HG03039 (cell line): Measurements from ENCODE around the gene MRPL14.
"Not testable (repeated sequence)": the region's sequence is repeated elsewhere in the genome, so short reads cannot be mapped to it uniquely, and the experiment has no call there.

Experiments
- ATAC-seq: cut with Tn5 transposase; IDR thresholded peaks from one replicate; pipeline ENCODE4 v1.9.1; 2021; ENCODE audit warnings: mild to moderate bottlenecking, moderate library complexity; ENCODE audit not compliant: unreplicated experiment

MRPL14 gene

DNA sequence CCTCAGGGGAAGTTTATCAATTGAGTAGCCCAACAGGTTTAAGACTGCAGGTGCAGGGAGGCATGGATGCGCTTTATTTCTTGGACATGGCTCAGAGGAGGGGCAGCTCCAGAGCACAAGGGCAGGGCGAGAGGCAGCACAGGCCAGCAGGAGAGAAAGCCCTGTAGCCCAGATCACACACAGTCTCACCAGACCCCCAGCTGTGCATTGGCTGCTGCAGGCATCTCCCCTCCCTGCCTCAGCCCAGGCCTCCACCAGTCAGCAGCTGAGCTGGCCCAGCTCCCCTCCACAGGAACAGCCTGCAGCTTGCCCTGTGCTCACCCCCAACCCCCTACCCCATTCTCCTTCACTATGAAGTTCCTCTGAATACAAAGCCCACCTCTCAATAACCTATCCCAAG lies 24.7 kb downstream of the MRPL14 start:
- no peak for ATAC-seq

- ATAC-seq, result no peak
These were observed 25.4 kb downstream of the MRPL14 start for GRCh38 chr6:44101832-44102231.

- ATAC-seq, result no peak
These were observed 27.1 kb downstream of the MRPL14 start for GRCh38 chr6:44100088-44100550.

GRCh38 chr6:44099192-44099591 lies 28.1 kb downstream of the MRPL14 start:
- ATAC-seq, result no peak

DNA sequence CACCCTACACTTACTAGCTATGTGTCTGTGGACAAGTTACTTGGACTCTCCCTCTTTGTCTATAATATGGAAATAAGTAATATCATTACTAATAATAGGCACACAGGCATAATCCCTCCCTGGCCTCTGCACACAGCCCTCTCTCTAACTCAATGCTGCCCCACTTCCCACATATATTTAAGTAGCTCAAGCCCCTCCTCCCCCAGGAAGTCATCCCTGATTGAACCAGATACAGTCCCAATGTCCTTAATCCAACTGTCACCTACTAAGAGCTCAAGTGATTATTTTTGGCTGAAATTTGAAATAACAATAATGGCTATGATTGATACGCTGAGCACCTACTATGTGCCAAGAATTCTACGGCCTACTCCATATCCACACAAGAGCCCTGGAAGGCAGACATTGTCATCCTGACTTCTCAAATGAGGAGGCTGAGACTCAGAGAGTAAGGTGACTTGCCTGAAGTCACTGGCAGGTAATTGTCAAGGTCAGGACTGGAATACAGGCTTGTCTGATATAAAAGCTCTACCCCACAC lies 29.4 kb downstream of the MRPL14 start:
- no peak for ATAC-seq

DNA sequence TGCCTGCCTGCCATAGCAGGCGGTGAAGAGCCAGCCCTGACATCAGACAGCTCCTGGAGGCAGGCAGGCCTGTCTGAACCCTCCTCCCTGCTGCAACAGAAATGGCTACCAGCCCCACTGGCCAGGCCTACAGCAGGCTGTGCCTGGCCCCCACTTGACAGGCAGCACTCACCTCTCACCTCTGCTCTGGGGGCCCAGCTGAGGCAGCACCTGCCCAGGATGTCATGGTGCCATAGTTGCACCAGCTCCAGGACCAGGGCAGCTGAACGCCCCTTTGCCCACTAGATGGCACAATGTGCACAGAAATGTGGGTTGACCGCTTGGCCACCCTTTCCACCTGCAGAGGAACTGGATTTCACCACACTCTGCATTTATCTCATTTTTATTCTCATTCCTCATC lies 30.6 kb downstream of the MRPL14 start:
- ATAC-seq, result no peak

GRCh38 chr6:44095243-44095623 lies 32.0 kb downstream of the MRPL14 start:
- not testable (repeated sequence) for ATAC-seq

DNA sequence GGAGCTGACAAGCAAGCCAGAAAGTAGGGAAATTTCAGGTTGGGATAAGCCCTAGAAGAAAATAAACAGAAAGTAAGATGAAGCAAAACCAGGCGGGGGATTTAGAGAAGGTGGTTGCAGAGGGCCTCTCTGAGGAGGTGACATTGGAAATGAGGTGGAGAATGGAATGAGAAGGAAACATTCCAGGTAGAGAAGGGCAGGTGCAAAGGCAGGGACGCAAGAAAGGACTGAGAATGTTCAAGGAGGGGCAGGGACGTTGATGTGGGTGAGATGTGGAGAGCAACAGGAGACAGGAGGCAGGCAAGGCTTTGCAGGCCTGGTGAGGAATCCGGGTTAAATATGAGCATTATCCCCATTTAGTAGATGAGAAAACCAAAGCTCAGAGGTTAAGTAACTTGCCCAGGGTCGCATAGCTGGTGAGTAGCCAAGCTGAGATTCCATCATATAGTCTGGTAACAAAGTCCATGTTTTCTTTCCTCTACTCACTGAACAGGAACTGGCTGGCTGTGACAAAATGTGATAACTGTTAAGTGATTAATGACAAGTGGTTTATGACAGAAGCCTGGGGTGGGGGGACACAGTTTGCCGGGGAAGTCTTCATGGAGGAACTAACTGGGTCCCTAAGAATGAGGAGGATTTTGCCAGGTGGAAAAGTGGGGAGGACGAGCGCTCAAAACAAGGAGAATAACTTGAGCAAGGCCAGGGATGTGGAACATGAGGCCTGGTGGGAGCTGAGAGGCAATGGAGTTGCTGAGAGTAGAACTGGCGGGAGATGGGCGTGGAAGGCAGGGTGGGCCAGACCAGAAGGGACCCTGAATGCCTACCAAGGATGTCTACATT lies 32.6 kb downstream of the MRPL14 start:
- ATAC-seq, result no peak

- no peak for ATAC-seq
These were observed 33.4 kb downstream of the MRPL14 start for GRCh38 chr6:44093750-44094402.

DNA sequence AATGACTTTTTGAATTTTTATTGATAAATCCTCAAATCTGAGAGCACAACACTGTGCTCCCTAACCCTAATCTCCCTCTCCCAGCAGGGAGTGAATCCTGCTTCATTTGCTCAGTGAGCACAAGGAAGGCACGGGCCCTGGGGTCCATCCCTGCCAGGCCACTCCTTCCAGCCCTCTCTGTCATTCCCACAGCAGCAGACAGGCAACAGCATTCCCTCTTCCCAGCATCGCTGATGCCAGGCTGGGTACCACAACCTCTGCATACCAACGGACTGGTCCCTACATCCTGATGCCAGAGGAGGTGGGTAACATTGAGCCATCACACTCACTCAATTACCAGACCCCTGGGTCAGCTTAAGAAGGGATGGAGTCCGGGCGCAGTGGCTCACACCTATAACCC lies 34.2 kb downstream of the MRPL14 start:
- ATAC-seq, result no peak

DNA sequence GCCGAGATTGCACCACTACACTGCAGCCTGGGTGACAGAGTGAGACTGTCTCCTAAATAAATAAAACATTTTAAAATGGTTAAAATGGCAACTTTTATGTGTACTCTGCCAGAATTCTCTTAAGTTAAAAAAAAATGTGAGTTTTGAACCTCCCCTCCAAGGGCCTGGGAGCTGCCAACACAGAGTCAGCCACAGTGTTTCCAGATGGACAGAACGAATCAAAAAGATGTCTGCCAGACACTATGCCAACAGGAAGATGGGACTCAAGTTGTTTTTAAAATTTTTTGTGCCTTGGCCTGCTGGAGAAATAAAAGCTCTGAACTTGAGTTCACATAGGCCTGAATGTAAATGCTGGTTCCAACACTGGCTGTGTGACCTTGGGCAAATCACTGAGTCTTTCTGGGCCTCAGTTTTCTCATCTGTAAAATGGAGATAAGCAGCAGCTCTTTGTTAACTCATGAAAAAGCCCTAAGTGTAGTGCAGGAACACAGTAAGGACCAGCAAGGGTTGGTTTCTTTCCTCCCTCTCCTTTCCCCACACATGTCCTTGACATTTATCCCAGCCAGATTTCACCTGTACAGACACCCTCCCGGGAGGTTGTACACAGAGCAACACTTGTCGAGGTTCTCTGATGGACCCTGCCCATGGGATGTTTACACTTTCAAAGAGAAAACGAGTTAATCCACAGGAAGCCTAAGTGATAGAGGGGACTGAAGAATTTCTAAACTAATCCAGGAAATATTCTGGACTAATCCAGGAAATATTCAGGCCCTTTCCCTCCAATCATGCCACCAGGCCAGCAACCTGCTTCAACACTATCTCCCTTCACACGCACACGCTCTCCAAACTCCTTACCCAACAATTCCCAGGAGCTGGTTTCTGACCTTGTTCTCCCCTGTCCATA lies 35.0 kb downstream of the MRPL14 start:
- no peak for ATAC-seq

DNA sequence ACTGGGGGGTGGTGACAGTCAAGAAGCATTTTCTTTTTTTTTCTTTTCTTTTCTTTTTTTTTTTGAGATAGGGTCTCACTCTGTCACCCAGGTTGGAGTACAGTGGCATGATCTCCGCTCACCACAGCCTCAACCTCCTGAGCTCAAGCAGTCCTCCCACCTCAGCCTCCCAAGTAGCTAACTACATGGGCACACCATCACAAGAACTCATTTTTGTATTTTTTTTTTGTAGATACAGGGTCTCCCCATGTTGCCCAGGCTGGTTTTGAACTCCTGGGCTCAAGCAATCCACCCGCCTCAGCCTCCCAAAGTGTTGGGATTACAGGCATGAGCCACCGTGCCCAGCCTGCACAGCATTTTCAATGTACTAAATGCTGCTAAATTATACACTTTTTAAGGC lies 35.9 kb downstream of the MRPL14 start:
- not testable (repeated sequence) for ATAC-seq

DNA sequence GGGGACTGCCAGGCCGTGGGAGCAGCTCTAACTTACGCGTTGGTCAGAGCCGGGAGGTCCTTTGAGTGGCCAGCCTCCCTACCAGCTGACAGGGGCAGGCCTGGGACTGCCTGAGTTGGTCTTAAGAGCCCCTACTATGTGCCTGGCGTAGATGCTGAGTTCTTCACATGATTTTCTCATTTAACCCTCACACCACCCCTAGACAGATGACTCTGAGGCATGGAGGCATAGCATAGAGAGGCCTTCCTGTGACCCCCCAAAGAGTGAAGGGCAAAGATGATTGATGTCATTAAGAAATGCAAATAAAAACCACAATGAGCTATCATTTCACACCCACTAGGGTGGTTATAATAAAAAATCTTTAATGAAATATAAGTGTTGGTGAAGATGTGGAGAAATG lies 36.8 kb downstream of the MRPL14 start:
- ATAC-seq, result no peak

DNA sequence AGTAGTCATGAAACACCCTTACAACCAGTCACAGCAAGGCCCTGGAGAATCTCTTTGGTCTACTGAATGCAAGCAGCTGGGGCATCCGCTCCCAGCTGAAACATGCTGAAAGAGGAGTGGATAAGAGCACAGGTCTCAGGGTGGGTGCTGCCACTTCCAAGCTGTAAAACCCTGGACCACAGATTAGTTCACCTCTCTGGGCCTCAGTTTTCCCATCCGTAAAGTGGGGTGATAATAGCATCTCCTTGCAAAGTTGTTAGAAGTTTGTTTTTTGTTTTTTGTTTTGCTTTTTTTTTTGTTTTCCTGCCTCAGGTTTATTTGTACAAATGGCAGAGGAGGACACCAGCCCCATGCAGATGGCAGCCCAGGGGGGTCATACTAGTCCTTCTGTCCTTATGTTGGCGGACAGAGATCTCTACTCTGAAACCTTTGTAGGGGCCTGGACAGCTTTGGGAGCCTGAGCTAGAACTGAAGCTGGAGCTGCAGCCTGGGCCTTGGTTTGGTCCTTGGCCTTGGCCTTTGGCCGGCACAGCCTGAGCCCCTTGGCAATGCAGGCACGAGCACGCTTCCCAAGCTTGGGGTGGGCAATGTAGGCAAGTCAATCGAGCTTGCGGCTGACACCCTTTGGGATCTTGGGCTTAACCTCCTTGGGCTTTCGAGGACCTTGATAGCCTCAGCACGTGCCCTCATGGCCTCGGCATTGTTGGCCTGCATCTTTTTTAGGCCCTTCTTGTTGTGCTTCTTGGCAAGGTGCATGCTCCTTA lies 38.2 kb downstream of the MRPL14 start:
- ATAC-seq, result no peak

GRCh38 chr6:44087623-44088022 lies 39.6 kb downstream of the MRPL14 start:
- no peak for ATAC-seq

- no peak for ATAC-seq
These were observed 40.2 kb downstream of the MRPL14 start for GRCh38 chr6:44086931-44087574.

GRCh38 chr6:44085219-44085618 lies 42.0 kb downstream of the MRPL14 start:
- ATAC-seq, result no peak

DNA sequence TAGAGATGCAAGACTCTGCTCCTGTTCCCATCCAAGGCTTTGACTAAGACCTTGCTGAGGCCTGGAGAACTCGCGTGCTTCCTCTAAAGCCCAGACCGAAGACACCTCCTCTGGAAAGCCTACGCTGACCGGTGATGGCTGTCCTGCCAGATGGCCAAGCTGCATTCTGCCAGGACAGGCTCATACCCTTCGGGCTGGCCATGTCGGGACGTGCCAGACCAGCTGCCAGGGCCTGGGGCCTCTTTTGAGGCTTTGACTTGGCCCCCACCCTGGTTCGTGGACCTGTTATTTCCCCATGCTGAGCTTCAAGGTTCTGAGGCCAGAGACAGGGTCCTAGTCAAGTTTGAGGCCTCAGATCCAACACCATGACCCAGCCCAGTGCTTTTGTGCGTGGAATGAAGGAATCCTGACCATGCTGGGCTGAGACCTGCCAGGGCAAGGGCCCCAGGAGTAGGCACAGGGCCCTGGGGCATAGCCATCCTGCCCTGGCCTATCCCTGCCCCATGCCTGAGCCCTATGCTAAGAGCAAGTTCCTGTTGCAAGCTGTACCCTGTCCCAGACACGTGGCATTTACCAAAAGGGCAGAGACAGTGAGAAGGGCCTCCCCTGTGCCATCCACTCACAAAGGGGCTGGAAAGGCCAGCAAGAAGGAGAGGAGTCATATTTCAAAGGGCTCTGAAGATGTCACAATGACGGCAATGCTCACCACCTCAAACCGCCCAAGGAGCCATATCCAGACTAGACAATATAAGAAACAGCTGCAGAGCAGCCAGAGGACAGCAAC lies 42.8 kb downstream of the MRPL14 start:
- ATAC-seq, result no peak

- no peak for ATAC-seq
These were observed 44.4 kb downstream of the MRPL14 start for GRCh38 chr6:44082872-44083321.
